GM18861 (cell line): ENCODE data around the gene RDX.
"Not testable (repeated sequence)": the region's sequence is repeated elsewhere in the genome, so short reads cannot be mapped to it uniquely, and the experiment has no call there.

Source experiments
- ATAC-seq: cut with Tn5 transposase; IDR thresholded peaks from one replicate; pipeline ENCODE4 v1.9.1; 2021; ENCODE audit not compliant: unreplicated experiment

The RDX gene

GRCh38 chr11:110279881-110280280, 16.5 kb downstream of the RDX start:
- no peak for ATAC-seq

GRCh38 chr11:110272919-110273318, 23.5 kb downstream of the RDX start:
- no peak for ATAC-seq

DNA sequence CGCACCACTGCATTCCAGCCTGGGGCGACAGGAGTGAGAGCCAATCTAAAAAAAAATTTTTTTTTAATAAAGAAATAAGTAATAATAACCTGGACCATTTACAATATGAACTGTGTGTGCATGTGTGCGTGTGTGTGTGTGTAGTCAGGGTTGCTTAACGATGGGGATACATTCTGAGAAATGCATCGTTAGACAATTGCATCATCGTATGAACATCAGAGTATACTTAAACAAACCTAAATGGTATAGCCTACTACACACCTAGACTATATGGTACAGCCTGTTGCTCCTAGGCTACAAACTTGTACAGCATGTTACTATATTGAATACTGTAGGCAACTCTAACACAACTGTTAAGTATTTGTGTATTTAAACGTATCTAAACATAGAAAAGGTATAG, 26.4 kb downstream of the RDX start:
- ATAC-seq, result no peak

- ATAC-seq, result no peak
Observed at GRCh38 chr11:110268441-110268840, 28.0 kb downstream of the RDX start.

- ATAC-seq, result no peak
Observed at GRCh38 chr11:110262072-110262403, 34.4 kb downstream of the RDX start.

DNA sequence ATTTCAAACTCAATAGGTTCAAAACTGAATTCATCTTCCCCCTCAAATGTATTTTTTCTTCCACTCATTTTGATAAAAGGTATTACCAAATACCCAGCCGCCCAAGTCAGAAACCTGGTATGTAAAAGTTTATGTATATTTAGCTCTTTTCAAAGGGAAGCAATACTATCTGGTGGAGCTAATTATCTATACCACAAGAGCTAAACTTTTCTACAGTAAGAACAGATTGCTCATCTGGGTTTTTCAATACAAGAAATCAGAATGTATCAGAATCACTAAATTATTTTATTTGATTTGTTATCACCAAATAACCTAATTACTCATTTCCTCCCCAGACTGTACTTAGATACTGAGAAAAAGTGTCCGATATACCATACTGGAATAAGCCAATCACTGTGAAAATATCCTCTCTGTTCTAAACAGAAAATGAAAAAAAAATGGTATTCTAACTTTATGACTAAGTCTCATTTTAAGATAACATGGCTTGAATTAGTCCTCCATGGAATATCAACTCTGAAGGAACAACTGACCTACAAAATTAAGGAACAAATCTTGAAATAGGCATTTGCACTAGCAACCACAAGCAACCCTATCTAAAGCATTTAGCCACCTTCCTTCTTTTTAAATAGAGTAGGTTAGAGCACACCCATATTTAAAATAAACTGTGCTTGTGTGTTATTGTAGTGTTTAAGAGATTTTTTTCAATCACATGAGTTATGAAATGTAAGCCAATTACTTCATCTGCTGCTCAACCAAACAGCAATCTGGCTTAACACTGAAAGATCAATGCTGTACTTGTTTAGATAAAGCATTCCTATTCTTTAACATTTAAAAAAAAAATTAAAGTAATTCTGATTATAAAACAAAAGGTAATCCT, 35.0 kb downstream of the RDX start:
- ATAC-seq, result no peak

DNA sequence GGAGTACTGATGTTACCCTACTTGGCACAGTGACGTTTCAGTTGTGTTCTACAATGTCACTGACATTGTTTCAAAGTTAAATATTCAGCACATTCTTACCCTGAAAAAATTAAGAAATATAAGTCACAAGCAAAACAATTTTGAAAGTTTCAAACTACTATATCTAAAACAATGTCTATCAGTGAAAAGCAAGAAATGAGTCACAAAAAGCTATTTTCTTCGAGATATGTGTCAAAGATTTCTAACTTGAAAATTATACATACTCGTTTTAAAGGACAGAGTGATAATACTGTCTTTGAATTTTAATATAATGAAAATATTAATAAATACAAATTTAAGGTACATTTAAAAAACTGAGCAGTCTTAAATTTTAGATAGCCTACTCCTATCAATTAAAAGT, 42.9 kb downstream of the RDX start:
- no peak for ATAC-seq

DNA sequence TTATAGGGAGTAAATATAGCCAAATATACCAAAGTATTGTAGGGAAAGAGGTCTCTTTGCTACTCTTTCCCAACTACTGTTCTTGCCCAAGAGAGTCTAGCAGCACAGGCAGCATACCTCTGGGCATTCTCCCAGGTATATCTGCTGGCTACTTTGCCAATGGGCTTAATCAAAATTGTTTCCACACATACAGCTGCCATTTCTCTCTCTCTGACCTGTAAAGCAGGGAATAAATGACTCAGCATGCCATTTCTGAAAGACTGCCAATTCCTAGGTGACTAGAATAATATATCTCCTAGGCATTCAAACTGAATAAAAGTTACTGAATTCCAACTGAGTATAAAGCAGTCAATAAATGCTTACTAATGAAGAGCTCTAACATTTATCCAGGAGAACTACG, 44.6 kb downstream of the RDX start:
- ATAC-seq, result no peak

GRCh38 chr11:110250168-110250567, 46.2 kb downstream of the RDX start:
- ATAC-seq, result no peak

GRCh38 chr11:110249766-110250165, 46.6 kb downstream of the RDX start:
- no peak for ATAC-seq

DNA sequence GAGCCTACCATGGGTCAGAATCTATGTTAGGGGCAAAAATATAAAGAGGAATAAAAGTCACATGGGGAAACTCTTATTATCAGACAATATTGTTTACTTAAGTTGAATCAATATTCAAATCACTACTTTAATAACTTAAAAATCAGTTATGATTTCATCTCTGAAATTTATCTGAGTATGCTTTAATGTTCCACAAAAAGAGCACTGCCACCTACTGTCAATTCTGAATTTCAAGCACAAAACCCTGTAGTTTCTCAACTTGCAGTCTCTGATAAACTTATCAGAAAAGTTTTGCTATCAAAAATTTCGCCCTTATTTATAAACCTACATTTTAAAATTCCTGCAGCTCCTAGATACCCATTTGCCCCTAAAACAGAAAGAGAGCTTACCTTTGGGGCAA, 47.3 kb downstream of the RDX start:
- ATAC-seq, result no peak

- no peak for ATAC-seq
Observed at GRCh38 chr11:110243791-110244190, 52.6 kb downstream of the RDX start.

- no peak for ATAC-seq
Observed at GRCh38 chr11:110242746-110243145, 53.7 kb downstream of the RDX start.

DNA sequence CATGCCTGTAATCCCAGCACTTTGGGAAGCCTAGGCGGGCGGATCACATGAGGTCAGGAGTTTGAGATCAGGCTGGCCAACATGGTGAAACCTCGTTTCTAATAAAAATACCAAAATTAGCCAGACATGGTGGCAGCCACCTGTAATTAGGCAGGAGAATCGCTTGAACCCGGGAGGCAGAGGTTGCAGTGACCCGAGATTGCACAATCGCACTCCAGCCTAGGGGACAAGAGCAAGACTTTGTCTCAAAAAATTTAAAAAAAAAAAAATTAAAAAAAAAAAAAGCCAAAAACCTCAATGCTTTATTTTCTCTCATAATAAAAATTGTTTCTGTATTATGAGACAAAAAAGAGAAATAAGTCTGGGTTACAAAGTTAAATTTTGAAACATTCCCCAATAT, 54.2 kb downstream of the RDX start:
- ATAC-seq, result no peak

GRCh38 chr11:110235966-110236365, 60.4 kb downstream of the RDX start:
- ATAC-seq, result no peak

GRCh38 chr11:110230377-110230776, 66.0 kb downstream of the RDX start:
- no peak for ATAC-seq

- no peak for ATAC-seq
Observed at GRCh38 chr11:110219006-110219785, 77.2 kb downstream of the RDX start.

GRCh38 chr11:110217936-110218335, 78.5 kb downstream of the RDX start:
- no peak for ATAC-seq

- ATAC-seq, result no peak
Observed at GRCh38 chr11:110217223-110217877, 79.1 kb downstream of the RDX start.

- not testable (repeated sequence) for ATAC-seq
Observed at GRCh38 chr11:110209313-110209694, 87.1 kb downstream of the RDX start.

DNA sequence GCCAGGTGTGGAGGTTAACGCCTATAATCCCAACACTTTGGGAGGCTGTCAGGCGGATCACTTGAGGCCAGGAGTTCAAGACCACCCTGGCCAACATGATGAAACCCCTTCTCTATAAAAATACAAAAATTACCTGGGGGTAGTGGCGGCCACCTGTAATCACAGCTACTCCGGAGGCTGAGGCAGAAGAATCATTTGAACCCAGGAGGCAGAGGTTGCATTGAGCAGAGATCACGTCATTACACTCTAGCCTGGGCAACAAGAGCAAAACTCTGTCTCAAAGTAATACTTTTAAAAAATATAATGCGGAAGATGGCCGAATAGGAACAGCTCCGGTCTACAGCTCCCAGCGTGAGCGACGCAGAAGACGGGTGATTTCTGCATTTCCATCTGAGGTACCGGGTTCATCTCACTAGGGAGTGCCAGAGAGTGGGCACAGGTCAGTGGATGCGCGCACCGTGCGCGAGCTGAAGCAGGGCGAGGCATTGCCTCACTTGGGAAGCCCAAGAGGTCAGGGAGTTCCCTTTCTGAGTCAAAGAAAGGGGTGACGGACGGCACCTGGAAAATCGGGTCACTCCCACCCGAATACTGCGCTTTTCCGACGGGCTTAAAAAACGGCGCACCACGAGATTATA, 87.6 kb downstream of the RDX start:
- not testable (repeated sequence) for ATAC-seq
